GM23338 (cell line): ENCODE data around the gene ZBTB34.

Experiments used
- CREB1 ChIP-seq: fragments of 250-450 bp; sonication (Bioruptor Pico); IDR thresholded peaks from 2 replicates; pipeline ENCODE4 v1.5.0; 2020; ENCODE audit warnings: low read depth, mild to moderate bottlenecking, moderate library complexity
- EZH2 ChIP-seq: fragments of 200-600 bp; sonication (generic); IDR thresholded peaks from one replicate; pipeline ENCODE4 v1.8.0; 2017; ENCODE audit warnings: antibody characterized with exemption, mild to moderate bottlenecking, low read depth; ENCODE audit not compliant: unreplicated experiment
- EZH2phosphoT487 ChIP-seq: fragments of 200-600 bp; sonication (generic); IDR thresholded peaks from one replicate; pipeline ENCODE4 v1.8.1; 2018; ENCODE audit warnings: antibody characterized with exemption; ENCODE audit not compliant: unreplicated experiment
- JUNB ChIP-seq: IDR thresholded peaks from one replicate; pipeline ENCODE4 v1.6.1; 2016; ENCODE audit warnings: antibody characterized with exemption; ENCODE audit not compliant: unreplicated experiment
- ZNF114 ChIP-seq: fragments of 250-450 bp; sonication (Bioruptor Pico); IDR thresholded peaks from 2 replicates; pipeline ENCODE4 v1.5.0; 2020; ENCODE audit warnings: mild to moderate bottlenecking, moderate library complexity
- TF ChIP-seq, protein P1 (sequence below): IDR thresholded peaks from one replicate; pipeline ENCODE4 v1.6.1; 2018; ENCODE audit warnings: antibody characterized with exemption; ENCODE audit not compliant: unreplicated experiment
- TF ChIP-seq, protein P2 (sequence below), 2 experiments: fragments of 200-600 bp in 1 of 2; sonication (generic) in 1 of 2; conservative IDR thresholded peaks; 2 replicates each; pipeline versions ENCODE4 v1.5.1 to v1.6.1; 2016 to 2017; ENCODE audit warnings: antibody characterized with exemption in 2 of 2, low read depth in 2 of 2, mild to moderate bottlenecking in 2 of 2, moderate library complexity in 1 of 2

GRCh38 chr9:126876531-126876930, 16.1 kb downstream of the ZBTB34 start:
- TF ChIP-seq EZH2phosphoT487 (no peak), EZH2 (no peak), JUNB (no peak), ZNF114 (CRISPR knock-in tag) (no peak), CREB1 (no peak)
- TF ChIP-seq, protein P1, sequence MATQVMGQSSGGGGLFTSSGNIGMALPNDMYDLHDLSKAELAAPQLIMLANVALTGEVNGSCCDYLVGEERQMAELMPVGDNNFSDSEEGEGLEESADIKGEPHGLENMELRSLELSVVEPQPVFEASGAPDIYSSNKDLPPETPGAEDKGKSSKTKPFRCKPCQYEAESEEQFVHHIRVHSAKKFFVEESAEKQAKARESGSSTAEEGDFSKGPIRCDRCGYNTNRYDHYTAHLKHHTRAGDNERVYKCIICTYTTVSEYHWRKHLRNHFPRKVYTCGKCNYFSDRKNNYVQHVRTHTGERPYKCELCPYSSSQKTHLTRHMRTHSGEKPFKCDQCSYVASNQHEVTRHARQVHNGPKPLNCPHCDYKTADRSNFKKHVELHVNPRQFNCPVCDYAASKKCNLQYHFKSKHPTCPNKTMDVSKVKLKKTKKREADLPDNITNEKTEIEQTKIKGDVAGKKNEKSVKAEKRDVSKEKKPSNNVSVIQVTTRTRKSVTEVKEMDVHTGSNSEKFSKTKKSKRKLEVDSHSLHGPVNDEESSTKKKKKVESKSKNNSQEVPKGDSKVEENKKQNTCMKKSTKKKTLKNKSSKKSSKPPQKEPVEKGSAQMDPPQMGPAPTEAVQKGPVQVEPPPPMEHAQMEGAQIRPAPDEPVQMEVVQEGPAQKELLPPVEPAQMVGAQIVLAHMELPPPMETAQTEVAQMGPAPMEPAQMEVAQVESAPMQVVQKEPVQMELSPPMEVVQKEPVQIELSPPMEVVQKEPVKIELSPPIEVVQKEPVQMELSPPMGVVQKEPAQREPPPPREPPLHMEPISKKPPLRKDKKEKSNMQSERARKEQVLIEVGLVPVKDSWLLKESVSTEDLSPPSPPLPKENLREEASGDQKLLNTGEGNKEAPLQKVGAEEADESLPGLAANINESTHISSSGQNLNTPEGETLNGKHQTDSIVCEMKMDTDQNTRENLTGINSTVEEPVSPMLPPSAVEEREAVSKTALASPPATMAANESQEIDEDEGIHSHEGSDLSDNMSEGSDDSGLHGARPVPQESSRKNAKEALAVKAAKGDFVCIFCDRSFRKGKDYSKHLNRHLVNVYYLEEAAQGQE = no peak
- TF ChIP-seq, protein P2, sequence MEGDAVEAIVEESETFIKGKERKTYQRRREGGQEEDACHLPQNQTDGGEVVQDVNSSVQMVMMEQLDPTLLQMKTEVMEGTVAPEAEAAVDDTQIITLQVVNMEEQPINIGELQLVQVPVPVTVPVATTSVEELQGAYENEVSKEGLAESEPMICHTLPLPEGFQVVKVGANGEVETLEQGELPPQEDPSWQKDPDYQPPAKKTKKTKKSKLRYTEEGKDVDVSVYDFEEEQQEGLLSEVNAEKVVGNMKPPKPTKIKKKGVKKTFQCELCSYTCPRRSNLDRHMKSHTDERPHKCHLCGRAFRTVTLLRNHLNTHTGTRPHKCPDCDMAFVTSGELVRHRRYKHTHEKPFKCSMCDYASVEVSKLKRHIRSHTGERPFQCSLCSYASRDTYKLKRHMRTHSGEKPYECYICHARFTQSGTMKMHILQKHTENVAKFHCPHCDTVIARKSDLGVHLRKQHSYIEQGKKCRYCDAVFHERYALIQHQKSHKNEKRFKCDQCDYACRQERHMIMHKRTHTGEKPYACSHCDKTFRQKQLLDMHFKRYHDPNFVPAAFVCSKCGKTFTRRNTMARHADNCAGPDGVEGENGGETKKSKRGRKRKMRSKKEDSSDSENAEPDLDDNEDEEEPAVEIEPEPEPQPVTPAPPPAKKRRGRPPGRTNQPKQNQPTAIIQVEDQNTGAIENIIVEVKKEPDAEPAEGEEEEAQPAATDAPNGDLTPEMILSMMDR (conservative IDR thresholded peaks at IDR 0.05; ENCODE audit: low read depth in 2 of 2) = no peak
